Skeletal muscle satellite cell (primary cell): ENCODE measurements around the gene TBCD.

Experiments used
- H3K27me3 ChIP-seq: 2 replicates; pipeline ENCODE4 v1.7.0; 2013; ENCODE audit warnings: low read length; ENCODE audit not compliant: control insufficient read depth, insufficient read depth
- H3K36me3 ChIP-seq: 2 replicates; pipeline ENCODE4 v1.7.0; 2013; ENCODE audit warnings: mild to moderate bottlenecking, control low read depth, low read length; ENCODE audit not compliant: insufficient read depth
- H3K4me1 ChIP-seq: 2 replicates; pipeline ENCODE4 v1.7.0; 2013; ENCODE audit warnings: low read length; ENCODE audit not compliant: control insufficient read depth, insufficient read depth
- H3K4me2 ChIP-seq: 2 replicates; pipeline ENCODE4 v1.7.0; 2013; ENCODE audit warnings: mild to moderate bottlenecking, low read length
- H3K4me3 ChIP-seq: 2 replicates; pipeline ENCODE4 v1.7.0; 2013; ENCODE audit warnings: low read length
- H3K9ac ChIP-seq: 2 replicates; pipeline ENCODE4 v1.7.0; 2013; ENCODE audit warnings: mild to moderate bottlenecking, low read depth, low read length, moderate library complexity
- H3K9me3 ChIP-seq: replicated peaks from 2 replicates; pipeline ENCODE4 v1.7.0; 2013; ENCODE audit warnings: mild to moderate bottlenecking, control low read depth, low read length

Gene TBCD

DNA sequence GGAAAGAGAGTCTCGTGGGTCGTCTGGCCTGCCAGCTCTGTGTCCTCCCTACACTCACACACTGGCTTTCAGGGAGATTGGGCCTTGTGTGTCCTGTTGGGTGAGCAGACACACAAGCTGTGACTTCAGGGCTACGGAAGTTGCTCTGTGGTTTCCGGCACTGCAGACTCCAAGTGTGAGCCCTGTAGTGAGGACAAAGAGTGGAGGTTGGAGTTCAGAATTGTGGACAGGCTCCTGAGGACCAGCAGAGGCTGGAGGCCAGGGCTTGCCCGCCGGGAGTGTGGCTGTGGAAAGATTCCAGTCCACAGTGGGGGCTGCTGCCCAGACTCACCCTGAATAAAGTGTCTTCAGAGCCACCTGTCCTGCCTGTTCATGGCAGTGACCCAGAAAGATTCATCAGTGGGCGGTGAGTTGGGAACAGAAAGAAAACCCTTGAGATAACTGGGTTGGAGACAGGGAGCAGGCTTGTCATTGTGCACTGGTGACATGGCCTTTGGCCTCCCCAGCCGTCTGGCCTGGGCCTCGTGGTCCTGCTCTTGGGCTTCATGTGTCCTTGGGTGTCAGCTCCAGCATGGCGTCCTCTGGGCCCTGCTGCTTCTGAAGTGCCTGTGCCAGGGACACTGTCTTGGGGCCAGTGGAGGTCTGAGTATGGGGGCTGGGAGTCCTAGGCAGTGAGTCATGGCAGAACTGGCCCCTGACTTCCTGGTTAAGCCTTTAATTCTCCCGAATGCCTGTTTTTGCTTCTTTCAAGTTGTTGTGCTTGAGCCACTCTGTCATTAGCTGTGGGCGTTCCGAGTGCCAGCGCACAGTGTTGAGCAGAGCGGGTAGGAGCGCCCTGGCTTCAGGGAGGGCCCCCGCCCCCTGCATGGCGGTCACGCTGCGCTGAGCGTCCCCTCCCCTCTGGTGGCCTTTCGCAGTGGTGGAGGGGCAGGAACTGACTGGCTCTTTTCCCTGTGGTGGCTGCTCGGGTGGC lies 107.9 kb downstream of the TBCD start:
- no peaks in the 10 kb centered on the region for H3K27me3 ChIP-seq
- H3K9ac ChIP-seq = peak overlapping the region; percentile 51
- H3K36me3 ChIP-seq = no peaks in the 10 kb centered on the region
- peaks cover 41% of the 10 kb centered on the region for H3K4me1 ChIP-seq
- H3K4me3 ChIP-seq = peak overlapping the region; percentile 18
- no peaks in the 10 kb centered on the region for H3K9me3 ChIP-seq
- H3K4me2 ChIP-seq = peak overlapping the region; percentile 70

DNA sequence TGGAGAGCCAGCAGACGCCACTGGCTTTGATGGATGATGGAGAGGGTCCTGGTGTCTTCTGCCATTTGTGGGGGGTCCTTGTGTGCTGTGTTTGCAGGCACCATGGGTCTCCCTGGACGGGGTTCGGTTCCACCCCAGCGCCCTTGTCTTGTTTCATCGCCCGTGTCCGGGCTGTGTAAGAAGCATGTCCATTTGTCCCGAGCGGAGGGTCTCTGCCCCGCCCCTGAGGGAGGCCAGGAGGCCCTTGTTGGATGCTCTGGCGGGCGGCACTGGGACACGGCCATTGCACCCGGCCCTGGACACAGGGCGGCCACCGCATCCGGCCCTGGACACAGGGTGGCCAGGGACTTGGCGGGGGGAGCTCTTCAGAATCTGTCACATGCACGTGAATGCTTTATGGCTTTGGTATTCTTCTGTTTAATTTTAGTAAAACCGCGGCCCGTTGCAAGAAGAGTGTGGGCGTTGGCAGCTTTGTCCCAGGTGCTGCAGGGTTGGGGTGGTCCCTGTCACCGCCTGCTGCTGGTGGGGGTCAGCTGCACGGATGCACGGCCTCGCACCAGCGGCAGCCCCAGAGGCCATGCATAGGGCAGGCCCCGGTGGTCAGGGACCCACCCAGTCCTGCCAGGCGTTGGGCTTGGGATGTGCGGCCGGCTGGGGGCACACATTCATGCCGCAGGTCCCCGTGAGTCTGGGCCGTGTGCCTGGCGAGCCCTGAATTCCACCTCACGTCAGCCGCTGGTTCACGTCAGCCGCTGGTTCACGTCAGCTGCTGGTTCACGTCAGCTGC lies 108.9 kb downstream of the TBCD start:
- Histone ChIP-seq H3K27me3 (no peaks in the 10 kb centered on the region), H3K9me3 (no peaks in the 10 kb centered on the region), H3K4me2 (peak overlapping the region; percentile 70), H3K4me1 (peaks cover 43% of the 10 kb centered on the region), H3K9ac (peak overlapping the region; percentile 51), H3K36me3 (no peaks in the 10 kb centered on the region), H3K4me3 (no peak overlapping the region)

DNA sequence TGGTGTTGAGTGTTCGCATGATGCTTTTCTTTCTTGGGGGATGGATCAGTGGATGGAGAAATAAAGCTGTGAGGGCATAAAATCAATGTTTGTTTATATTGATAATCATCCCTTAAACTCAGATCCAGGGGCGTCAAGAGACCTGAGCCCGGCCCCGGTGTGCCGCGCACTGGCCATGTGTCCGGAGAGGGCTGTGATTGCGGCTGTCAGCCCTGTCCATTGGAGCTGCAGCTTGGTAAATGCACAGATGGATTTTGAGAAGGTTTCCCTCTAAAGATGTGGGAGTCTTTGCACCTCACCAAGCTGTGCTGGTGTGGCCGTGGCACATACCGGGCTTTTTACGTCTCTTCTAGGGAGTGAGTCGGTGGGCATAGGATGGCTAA lies 109.5 kb downstream of the TBCD start:
- Histone ChIP-seq H3K4me1 (peaks cover 48% of the 10 kb centered on the region), H3K9ac (no peak overlapping the region)

DNA sequence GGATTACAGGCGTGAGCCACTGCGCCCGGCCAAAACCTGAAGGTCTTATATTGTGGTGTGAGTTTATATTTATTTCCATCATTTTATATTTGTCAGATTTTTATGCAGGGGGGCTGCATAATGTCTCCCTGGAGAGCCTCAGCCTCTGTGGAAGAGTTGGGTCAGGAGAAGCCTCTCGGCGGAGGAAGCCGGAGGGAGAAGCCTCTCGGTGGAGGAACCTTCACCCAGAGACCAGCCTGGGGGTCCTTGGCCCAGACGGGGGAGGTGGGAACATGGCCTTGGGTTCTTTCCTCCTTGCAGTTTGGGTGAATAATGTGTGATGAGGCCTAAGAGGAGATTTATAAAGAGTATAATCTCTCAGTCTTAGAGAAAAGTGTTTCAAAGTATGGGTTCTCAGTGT lies 110.3 kb downstream of the TBCD start:
- Histone ChIP-seq H3K36me3 (no peaks in the 10 kb centered on the region), H3K4me1 (peaks cover 56% of the 10 kb centered on the region), H3K9ac (no peak overlapping the region)

More for the DNA sequence above, 109.5 kb downstream of the TBCD start:
- Histone ChIP-seq H3K36me3 (no peaks in the 10 kb centered on the region), H3K9me3 (no peaks in the 10 kb centered on the region), H3K4me2 (no peak overlapping the region), H3K27me3 (no peaks in the 10 kb centered on the region), H3K4me3 (no peak overlapping the region)

DNA sequence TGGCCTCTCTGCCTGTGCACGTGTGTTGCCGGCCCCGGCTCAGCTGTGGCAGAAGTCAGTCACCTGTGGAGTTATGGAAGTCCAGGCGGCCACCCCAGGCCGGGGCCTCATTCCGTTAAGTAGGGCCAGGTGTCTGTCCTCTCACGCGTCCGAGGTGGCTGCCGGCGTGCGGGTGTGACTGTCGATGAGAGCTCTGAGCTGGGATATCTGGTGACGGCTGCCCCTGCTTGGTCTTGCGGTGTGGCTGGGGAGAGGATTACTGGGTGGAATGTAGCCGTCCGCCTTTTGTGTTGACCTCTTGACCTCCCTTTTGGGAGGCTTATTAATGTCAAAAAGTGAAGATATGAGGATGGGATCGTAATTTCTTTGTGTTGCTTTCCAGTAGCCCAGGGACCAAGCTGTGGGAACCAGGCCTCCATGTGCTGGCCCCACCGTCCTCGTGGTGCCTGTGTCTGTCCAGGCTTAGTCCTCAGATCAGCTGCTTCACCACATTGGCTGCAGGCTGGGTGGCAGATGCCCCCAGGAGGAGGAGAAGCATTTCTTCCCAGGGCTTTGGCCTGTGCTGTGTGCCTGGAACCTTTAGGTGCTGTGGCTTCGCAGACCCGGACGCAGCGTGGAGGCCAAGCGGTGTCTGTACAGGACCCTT lies 111.0 kb downstream of the TBCD start:
- Histone ChIP-seq H3K4me1 (peaks cover 60% of the 10 kb centered on the region), H3K4me2 (no peak overlapping the region), H3K4me3 (no peak overlapping the region)

More for the DNA sequence above, 110.3 kb downstream of the TBCD start:
- Histone ChIP-seq H3K9me3 (no peaks in the 10 kb centered on the region), H3K27me3 (no peaks in the 10 kb centered on the region), H3K4me3 (no peak overlapping the region), H3K4me2 (no peak overlapping the region)

DNA sequence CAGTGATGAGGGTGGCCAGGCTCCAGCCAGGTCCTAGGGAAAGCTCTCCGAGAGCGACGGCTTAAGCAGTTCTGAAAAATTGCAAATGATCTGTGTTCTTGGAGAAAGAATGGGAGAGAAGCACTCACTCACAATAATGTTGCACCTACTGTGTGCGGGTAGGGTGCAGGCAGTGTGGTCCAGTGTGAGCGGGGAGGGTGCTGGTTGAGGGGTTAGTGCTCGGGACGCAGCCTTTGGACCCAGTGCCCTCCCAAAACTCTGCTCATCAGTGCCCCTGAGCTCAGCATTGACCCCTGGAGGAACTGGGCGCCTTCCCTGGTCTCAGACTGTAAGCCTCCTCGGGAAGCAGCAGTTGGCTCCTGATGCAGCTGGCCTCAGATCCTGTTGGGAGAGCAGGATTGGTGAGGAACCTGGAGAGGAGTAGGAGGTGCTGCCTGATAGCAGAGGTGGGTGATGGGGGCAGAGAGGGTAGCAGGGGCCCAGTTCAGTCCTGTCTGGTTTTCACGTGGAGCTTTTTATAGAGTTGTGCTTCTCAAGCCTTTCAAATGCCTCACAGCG lies 111.6 kb downstream of the TBCD start:
- Histone ChIP-seq H3K9me3 (no peaks in the 10 kb centered on the region), H3K9ac (no peak overlapping the region), H3K4me1 (peaks cover 60% of the 10 kb centered on the region), H3K27me3 (no peaks in the 10 kb centered on the region), H3K4me2 (peak overlapping the region; percentile 22), H3K36me3 (no peaks in the 10 kb centered on the region), H3K4me3 (no peak overlapping the region)

More for the DNA sequence above, 111.0 kb downstream of the TBCD start:
- Histone ChIP-seq H3K36me3 (no peaks in the 10 kb centered on the region), H3K9ac (no peak overlapping the region), H3K9me3 (no peaks in the 10 kb centered on the region), H3K27me3 (no peaks in the 10 kb centered on the region)

DNA sequence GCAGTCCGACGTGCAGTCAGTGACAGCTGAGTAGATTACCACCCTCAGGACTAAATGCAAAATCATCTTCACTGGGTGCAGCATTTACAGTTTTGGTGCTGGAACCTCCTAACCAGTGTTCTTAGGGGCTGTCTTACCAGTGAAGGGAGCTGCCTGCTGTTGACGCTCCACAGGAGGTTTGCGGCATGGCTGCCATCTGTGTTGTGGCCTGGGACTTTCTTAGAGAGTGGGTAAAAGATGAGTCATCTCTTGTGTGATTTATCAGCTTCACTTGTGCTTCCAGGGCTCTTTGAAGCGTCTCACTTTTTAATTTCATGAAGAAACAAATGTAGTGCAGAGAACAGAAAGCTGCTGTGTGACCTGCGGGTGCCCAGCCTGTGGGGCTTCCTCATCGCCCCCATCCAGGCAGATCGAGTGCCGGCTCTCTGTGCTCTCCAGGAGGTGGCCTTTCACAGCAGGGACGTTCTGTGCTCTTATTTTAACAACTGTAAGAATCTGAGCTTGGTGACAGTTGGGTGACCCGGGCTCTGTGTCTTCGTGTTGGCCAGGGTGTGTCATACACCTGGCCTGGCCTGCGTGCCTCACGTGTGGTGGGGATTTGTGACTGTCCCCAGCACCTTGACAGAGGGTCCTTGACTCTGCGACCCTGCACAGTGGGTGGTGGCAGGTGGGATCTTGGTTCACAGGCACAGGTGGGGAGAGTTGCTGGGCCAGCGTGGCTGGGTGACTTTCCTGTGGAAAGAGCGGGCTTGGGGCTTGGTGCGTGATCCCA lies 112.3 kb downstream of the TBCD start:
- peak overlapping the region; percentile 14 for H3K9ac ChIP-seq
- no peak overlapping the region for H3K4me3 ChIP-seq

DNA sequence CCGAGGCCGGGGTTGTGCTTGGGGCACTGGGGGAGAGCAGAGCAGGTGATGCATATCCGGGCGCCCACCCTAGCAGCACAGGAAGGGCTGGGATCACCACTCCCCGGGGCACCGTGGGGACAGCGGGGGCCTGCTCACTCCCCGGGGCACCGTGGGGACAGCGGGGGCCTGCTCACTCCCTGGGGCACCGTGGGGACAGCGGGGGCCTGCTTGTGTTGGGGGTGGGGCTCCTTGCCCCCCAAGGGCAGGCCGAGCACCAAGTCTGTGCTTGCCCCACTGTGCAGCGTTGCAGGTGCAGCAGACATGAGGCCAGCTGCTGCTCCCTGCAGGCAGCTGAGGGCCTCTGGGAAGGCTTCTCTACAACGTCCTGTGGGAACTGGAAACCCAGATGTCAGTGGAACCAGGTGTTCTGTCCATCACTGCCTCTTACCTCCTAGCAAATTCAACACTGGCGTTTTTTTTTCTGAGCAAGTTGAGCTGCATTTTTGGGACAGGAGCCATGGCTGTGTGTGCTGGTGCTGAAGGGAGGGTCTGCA lies 112.9 kb downstream of the TBCD start:
- Histone ChIP-seq H3K9ac (no peak overlapping the region), H3K4me3 (no peak overlapping the region), H3K4me1 (peaks cover 53% of the 10 kb centered on the region)

More for the DNA sequence above, 112.3 kb downstream of the TBCD start:
- Histone ChIP-seq H3K4me2 (peak overlapping the region; percentile 67), H3K4me1 (peaks cover 59% of the 10 kb centered on the region), H3K27me3 (no peaks in the 10 kb centered on the region), H3K36me3 (no peaks in the 10 kb centered on the region), H3K9me3 (no peaks in the 10 kb centered on the region)

DNA sequence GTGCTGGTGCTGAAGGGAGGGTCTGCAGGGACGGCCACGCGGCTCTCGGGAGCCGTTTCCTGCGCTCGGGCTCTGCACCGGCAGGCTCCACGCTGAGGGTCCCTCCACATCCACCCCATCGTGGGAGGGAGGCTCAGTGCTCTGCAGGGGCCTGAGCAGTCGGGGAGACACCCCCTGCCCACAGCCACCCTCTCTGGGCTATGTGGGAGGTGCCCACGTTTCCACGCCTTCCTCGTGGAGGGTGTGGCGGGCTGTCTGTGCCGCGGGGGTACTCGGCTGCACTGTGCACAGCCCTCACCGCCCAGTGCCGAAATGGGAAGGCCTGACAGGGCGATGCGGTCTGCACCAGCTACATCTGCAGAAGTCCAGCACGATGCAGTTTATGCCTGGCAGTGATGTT lies 113.4 kb downstream of the TBCD start:
- peaks cover 3% of the 10 kb centered on the region for H3K36me3 ChIP-seq
- no peak overlapping the region for H3K4me2 ChIP-seq
- no peak overlapping the region for H3K4me3 ChIP-seq
- H3K9me3 ChIP-seq = no peaks in the 10 kb centered on the region
- no peak overlapping the region for H3K9ac ChIP-seq
- no peaks in the 10 kb centered on the region for H3K27me3 ChIP-seq
- peaks cover 48% of the 10 kb centered on the region for H3K4me1 ChIP-seq

More for the DNA sequence above, 112.9 kb downstream of the TBCD start:
- Histone ChIP-seq H3K4me2 (peak overlapping the region; percentile 67), H3K9me3 (no peaks in the 10 kb centered on the region), H3K27me3 (no peaks in the 10 kb centered on the region), H3K36me3 (no peaks in the 10 kb centered on the region)

DNA sequence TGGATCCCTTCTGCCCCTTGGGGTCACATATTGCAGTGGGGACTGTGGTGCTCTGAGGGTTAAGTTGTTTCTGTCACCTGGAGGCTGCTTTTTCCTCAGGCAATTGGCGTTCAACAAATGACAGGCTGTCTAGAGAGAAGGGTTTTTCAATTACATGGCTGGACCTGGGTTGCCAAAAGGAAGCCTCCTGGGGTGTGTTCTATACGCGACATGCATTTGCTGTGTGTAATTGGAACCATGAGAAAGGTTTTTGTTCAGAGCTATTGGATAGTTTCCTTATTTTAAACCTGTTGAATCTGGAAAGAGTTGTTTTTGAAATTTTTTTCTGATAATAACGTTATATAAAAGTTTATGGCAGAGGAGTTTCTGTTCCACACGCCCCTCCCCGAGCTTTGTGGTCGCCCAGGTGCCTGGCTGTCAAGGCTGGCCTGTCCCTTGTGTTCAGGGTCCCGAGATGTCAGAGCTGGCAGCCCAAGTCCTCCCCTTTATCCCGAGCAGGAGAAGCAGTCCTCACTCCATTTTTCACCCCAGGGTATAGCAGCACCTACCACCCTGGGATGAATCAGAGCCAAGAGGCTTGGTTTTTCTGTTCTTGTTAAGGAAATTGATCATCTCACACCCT lies 114.0 kb downstream of the TBCD start:
- no peak overlapping the region for H3K4me3 ChIP-seq
- H3K4me2 ChIP-seq = no peak overlapping the region
- no peaks in the 10 kb centered on the region for H3K9me3 ChIP-seq
- H3K36me3 ChIP-seq = peaks cover 9% of the 10 kb centered on the region
- peak overlapping the region; percentile 69 for H3K9ac ChIP-seq
- peaks cover 42% of the 10 kb centered on the region for H3K4me1 ChIP-seq
- no peaks in the 10 kb centered on the region for H3K27me3 ChIP-seq
